Measurements from ENCODE around the gene PTPRQ.

The PTPRQ gene

DNA sequence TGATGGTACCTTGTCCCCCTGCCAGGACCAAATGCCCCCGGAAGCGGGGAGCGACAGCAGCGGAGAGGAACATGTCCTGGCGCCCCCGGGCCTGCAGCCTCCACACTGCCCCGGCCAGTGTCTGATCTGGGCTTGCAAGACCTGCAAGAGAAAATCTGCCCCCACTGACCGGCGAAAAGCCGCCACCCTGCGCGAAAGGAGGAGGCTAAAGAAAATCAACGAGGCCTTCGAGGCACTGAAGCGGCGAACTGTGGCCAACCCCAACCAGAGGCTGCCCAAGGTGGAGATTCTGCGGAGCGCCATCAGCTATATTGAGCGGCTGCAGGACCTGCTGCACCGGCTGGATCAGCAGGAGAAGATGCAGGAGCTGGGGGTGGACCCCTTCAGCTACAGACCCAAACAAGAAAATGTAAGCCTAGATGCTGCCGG lies 263.8 kb downstream of the PTPRQ start:
- no peak for DNase-seq

DNA sequence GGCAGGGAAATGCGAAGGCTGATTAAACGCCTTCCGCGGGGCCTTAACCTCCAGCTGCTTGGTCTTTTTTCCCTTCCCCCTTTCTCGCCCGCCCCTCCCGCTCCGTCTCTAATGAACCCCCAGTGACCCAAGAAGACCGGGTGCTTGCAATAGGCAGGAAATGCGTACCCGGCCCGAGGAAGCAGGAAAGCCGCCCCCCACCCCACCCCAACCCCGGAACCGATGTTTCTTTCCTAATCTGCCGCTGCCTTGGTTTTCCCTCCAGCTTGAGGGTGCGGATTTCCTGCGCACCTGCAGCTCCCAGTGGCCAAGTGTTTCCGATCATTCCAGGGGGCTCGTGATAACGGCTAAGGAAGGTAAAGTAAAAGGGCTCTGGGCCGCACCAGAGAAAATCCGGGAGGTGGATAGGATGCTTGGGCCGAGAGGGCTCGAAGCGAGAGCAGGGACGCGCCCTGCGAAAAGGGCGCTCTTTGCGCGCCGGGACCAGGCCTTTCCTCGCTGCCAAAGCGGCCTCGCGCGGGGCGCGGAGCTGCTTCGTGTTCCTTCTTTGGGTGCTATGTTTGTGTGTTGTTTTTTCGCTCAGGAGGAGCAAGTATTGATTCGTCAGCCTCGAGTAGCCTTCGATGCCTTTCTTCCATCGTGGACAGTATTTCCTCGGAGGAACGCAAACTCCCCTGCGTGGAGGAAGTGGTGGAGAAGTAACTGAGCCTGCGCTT lies 264.4 kb downstream of the PTPRQ start:
- DNase-seq, result no peak

DNA sequence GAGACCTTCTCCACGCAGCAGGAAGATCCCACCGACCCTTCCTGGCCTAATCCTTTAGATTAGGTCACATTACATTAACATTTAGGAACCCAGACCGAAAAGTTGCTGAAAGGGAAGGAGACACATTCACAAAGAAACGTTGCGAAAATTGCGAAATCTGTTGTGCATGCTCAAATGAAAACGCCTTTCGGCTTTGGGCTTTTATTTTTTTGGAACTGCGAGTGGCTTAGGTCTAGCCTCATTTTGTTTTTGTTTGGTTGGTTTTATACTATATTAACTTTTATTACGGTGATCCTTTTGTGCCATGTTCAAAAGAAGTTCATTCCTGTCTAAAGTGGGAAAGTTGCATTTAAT lies 264.9 kb downstream of the PTPRQ start:
- no peak for DNase-seq

DNA sequence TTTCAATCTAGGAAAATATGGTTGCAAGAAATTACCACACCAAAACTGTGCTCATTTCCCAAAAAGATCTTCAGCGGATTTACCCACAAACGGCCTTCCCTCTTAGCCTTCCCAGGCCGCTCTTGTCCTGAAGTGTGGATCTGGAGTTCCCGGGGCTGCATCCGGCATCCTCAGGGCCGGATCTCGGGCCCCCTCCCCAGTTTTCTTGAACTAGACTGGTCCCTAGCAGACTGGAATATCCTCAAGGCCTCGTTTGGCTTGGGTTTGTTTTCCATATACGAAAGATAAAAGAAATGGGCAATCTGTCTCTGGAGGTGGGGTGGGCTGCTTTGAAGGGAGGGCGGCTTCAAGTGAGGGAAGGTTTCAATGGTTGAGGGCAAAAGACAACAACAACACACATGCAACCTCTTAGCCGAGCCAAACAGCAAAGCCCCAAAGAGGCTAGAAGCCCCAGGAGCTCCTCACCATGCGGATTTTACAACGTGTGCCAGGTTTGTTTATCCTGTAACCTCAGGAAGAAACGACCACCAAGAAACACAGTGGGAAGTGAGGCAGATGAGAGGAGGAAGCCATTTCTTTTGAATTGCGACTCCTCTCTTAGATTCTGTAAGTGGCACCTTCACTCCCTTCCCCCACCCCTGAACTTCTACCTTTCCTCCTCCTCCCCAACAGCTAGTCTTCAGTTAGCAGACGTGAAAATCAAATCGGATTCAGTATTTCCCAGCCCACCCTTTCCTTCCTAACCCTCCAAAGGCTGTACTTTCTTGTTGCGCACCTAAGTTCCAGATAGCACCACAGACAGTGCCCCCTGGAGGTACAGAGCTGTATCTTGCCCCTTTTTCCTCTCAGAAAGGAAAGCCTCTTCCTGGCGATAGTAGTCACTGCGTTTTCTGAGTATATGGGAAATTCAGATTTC lies 266.0 kb downstream of the PTPRQ start:
- DNase-seq, result no peak

DNA sequence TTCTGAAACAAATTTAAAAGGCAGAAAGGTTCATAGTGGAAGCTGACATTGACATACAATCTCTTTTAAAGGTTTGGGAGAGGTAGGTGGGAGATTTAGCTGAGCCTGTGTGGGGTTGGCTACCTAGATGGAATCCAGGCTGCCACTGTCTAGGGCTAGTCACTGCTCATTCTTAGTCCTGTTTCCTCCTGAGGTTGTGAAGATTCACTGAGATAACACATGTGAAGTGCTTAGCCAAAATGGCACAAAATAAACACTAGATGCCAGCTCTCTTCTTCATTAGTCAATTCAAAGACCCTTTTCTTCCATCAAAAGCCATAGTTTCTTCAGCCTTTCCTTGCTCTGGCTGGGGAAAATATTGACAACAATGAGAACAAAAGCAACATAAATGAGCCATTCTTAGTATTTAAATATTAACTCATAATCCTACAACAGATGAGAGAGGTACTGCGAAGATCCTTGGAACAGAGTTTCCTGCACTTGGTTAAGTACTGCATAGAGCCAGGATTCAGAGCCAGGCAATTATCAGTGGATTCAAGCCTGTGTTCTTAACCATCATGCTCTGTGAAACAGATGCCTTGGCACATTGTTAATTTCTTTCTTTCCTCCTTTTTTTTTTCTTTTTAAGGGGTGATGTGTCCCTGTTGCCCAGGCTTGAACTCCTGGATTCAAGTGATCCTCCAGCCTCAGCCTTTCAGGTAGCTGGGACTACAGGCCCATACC lies 266.9 kb downstream of the PTPRQ start:
- DNase-seq, result no peak

DNA sequence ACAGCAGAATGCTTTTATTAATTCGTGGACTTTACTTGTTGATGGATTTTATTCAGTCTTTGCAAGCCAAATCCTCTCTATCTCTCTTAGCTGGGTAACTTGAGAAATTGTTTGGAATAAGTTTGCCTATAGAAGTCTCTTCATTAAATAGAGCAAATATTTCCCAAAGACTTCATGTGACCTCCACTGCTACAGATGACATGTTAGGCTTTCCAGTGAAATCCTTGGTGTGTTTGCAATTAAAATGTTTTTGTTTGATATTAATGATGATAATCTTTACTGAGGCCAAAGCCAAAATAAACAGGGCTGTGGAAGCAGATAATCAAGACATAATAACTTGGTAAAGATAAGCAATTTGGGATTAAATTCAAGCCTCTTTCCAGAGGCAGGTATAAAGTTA lies 267.8 kb downstream of the PTPRQ start:
- no peak for DNase-seq

DNA sequence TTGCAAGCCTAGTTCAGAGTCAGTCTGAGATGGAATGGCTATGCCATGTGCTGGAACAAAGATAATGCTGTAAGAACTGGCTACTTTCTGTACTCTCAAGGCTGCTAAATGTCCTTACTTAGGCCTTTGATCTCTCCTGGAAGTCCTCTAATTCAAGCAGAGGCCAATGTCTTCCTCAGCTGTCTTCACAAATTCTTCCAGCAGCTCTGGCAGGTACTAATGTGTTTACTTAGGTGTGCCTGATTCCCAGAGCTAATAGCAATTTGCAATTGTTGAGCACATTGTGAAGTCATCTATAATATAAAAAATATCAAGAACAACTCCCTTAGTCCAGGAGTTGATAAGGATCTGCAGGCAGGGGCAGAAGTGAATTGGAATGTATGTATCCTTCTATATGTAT lies 268.8 kb downstream of the PTPRQ start:
- no peak for DNase-seq

DNA sequence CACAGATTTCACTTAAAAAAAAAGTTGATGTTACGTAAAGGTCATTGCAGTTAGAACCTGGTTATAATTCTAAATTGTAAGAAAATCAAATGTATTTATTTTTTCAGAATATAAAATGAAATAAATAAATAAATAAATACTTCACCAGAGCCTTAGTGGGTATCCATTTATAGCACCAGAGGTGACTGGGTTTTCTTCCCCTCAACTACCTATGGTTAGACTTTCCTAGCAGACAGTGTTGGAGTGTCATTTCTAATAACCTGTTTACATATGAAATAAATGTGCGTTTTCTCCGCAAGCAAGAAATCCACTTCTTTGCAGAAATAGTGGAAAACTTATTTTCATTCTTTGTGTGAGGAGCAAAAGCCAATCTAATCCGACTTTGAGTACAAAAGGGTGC lies 269.4 kb downstream of the PTPRQ start:
- no peak for DNase-seq

DNA sequence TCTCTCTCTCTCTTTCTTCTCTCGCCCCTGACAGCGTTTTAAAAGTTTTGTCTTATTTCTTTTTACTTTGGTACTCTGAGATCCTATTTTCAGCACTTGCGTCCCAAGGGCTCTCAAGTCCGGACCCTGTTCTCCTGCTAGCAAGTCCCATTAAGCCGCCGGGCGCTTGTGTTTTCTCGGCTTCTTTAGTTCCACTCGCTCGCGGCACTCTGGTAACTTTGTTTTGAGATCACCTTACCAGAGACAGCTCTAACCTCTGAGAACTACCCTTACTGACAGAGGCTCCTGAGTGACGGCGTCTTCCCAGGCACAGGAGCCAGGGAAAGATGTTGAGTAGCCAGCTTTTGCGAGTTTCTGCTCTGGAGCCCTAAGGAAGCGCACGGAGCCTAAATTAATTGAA lies 270.0 kb downstream of the PTPRQ start:
- DNase-seq, result no peak

DNA sequence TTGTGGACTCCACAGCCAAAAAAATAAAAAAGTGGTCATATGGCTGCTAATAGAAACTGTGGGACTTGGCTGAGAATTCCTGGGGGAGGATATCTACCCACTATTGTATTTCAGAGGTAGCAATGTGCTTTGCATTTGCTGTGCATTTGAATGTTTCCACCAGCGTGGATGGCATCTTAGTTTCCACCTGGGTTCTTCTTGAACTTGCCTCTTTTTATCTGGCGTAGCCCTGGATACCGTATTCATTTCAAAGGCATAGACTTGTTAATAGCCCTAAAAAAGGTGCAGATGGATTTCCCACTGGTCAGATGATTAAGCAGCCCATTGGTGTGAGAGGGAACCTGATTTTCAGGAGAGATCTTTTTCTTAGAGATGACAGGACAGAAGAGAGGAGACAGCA lies 270.8 kb downstream of the PTPRQ start:
- no peak for DNase-seq

DNA sequence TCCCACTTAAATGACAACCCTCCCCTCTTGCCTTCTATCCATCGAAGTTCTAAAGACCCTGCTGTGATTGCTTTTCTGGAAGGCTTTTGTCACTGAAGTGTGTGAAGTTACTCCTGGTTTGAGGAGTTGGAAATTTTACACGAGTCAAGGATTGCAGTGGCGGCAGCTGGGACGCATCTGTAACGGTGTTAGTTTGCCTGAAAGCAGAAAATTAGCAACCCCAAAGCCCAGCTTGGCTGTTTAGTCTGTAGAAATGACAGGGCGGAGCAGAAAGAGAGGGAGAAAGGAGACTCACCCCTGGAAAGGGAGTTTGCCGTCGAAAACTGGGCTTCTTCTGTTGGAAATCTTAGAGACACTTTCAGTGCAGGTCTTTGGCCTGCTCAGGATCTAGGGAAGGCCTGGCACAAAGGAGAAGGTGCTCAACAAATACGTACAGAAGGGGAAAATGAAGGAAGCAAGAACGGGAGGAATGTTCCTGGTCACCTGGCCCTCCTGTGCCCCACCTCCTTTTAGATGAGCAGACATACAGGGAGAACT lies 271.7 kb downstream of the PTPRQ start:
- no peak for DNase-seq

DNA sequence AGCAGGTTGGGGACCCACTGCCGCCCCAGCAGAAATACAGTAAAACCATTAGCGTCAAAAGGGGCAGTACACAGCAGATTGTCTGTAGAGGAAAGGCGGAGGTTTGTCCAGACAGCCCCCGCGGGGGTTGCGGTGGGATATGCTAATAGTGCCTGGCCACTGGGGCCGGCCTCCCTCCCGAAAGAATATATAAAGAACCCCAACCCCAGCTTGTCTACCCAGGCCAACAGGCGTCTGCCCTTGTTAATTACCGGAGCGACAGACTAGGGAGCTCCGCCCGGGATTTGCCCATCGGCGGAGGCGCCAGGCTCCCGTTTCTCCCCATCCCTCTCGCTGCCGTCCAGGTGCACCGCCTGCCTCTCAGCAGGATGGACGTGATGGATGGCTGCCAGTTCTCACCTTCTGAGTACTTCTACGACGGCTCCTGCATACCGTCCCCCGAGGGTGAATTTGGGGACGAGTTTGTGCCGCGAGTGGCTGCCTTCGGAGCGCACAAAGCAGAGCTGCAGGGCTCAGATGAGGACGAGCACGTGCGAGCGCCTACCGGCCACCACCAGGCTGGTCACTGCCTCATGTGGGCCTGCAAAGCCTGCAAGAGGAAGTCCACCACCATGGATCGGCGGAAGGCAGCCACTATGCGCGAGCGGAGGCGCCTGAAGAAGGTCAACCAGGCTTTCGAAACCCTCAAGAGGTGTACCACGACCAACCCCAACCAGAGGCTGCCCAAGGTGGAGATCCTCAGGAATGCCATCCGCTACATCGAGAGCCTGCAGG lies 272.8 kb downstream of the PTPRQ start, which contains the start of gene MYF5:
Gene MYF5 (plus strand): TSS at position 217 of the 774 bp plus-strand sequence. CDS start 152 bp downstream, at position 369.
- no peak for DNase-seq

DNA sequence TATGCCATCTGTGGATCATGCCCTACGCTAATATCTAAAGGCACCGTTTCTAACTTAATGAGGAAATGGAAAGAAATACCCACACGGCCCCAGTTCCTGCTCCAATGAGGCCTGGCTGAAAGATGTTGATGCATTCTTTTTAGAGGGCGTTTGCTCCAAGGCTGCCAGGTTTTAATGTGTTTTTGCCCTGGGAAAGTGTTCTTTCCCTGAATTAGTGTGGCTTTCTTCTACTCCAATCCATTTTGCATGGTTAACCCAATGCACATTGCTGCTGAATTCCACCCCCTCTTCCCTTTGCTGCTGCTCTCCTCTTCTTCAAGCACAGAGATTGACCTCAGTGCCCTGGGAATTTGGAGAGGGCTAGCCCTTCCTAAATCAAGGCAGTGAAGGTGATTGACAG lies 273.8 kb downstream of the PTPRQ start:
- DNase-seq, result no peak

DNA sequence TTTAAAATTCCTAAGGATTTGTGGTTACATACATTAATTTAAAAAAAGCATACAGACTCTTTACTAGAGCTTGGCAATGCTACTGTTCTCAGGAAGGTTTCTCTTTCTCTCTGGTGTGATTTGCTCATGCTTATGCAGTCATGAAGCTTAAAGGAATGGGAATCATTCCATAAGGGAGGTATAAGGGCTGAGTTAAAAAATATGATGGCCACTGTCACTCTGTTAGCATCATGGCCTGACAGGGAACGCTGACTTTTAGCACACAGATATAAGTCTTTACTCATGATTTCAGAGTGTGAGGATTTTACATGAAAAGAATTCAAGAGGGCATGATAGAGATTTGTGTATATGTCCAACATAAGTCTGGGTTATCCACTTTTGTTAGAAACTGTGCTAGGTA lies 276.5 kb downstream of the PTPRQ start:
- no peak for DNase-seq

DNA sequence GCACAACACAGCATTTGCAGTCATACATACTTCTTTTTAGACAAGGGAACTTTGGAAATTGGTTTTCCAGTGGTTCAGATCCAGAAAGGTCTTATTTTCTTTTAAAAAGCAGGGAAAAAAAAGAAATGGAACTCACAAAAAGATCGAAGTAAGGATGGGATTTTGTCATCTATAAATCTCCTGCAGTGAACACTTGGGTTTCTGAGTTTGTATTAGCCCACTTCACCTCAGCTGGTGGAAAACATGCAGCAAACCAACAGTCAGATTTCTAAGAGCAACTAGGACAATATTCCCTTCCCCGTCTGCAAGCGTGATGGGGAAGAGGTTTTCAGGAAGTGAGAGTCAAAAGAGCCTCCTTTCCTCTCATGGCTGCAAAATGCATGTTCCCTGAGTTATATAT lies 277.3 kb downstream of the PTPRQ start:
- DNase-seq, result no peak

Measured in DMS153 (cell line).